NCI-H1436 treated with DMSO at 0.1 percent for 48 hours (cell line): Measurements from ENCODE around the gene ZDHHC14.

ENCODE experiments used
- DNase-seq: peaks from one replicate; lab custom pipeline; 2025; lab: John Stamatoyannopoulos, UW

The ZDHHC14 gene

DNA sequence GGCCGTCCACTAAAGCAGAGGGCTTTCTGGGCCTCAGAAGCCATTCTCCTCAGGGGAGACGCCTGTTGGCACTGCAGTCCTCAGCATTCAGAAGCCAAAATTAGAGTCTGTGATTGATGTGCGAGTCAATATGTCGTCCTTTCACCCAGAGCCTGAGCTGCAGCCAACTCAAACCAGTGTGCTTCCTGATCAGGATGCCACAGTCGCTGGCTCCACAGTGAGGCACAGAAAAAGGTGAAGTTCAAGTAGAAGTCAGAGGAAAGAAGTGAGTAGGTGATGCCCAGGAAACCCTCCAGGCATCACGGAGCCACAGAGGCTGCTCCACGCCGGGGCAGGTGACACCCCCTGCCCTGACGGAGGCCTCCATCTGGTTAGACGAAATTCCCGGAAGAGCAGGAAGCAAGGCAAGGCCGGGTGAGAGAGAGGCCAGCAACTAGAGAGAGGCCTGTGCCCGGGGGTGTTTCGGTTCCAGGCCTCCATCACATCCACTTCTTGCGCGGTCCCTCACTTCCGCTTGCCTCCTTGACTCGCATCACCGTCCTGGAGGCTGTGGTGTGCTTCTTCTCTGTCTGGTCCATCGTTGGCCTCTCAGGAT, 264.3 kb downstream of the ZDHHC14 start:
- no peak for DNase-seq

- DNase-seq, result no peak
Observed at GRCh38 chr6:157646012-157646411, 265.0 kb downstream of the ZDHHC14 start.

DNA sequence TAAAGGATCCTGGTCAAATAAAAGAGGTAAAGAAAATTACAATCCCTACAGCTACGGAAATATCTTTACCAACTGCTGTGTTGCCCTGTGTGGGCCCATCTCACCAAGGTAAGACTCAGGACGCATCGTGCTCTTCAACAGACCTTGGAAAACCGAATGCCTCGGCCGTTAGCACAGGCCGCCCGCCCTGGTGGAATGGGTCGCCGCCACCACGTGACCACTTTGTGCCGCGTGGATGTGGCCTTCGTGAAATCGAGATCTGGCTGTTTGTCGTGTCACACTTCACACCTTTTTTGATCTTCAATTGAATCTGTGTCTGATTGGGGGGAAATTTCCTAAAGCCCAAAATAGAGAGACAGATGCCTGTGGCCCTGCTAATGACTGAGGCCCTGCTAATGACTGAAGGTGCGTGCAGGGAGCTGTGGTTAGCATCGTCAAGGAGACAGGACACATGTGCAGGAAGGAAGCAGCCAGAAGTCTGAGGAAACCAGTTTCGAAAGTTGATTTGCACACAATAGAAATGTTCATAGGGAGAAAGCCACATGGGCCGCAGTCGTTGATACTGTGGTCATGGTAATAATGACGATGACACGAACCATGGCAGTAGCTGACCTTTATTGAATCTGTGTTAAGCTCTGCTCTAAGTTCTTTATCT, 266.4 kb downstream of the ZDHHC14 start:
- no peak for DNase-seq

- DNase-seq, result no peak
Observed at GRCh38 chr6:157648561-157648960, 267.6 kb downstream of the ZDHHC14 start.

GRCh38 chr6:157649311-157650260, 268.6 kb downstream of the ZDHHC14 start:
- no peak for DNase-seq

- no peak for DNase-seq
Observed at GRCh38 chr6:157650261-157650640, 269.3 kb downstream of the ZDHHC14 start.

- DNase-seq, result no peak
Observed at GRCh38 chr6:157650801-157651200, 269.8 kb downstream of the ZDHHC14 start.

DNA sequence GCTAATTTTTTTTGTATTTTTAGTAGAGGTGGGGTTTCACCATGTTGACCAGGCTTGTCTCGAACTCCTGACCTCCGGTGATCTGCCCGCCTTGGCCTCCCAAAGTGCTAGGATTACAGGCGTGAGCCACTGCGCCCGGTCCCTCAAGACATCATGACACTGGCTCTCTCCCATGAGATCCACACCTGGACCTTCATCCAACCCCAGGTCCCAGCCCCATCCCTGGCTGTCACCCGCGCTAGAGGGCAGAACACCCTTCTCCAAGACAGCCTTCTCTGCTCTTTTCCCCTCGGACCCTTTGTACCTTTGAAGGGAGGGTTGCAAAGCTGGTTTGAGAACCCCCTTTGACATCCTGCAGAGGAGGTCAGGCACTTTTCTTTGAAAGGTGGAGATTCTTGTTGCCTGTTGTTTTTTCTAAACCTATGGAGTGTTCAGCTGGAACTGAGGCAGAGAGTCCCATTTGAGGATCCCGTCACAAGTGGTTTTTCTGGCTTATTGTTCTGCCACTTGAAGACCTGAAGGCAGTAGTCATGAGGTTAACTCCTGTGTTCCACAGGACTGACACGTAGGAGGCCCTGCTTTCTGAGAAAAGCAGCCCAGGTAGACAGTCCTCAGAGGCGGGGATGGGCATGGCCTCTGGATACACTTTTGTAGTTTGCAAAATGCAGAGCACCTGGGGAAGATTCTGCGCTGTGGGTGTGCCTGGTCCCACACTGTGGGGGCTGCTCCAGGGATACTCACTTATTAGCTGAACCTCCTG, 270.9 kb downstream of the ZDHHC14 start:
- DNase-seq, result no peak

DNA sequence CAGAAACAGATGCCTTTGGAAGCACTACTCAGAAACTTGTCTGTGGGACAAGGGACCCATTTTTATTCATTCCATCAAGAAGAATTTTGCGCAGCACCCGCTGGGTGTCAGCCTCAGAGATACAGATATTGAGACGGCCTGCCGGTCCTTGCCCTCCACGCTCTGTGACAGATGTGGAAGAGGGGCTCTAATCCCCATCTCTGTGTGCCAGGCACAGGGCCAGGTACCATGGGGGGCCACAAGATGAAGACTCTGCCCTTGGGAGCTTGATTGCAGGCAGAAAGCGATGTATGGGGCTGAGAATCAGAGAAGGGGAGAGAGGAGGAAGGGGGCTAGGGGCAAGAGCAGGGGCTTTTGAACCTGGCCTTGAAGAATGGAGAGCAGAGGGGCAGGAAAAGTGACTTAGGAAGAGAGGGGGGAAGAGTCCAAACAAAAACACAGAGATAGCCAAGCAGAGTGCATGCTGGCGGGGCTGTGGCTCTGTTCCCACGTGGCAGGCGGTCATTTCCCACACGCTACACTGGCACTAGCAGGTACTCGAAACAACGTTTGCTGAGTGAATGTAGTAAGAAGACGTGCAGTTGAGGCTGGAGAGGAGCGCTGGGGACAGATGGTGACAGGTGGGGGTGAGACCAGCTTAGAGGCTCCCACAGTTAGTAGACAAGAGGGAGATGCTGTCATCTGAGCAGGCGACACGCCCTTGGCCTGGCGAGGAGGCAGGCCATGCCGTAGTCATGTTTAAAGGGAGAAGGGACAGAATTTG, 271.8 kb downstream of the ZDHHC14 start:
- no peak for DNase-seq

- no peak for DNase-seq
Observed at GRCh38 chr6:157653521-157653920, 272.5 kb downstream of the ZDHHC14 start.

DNA sequence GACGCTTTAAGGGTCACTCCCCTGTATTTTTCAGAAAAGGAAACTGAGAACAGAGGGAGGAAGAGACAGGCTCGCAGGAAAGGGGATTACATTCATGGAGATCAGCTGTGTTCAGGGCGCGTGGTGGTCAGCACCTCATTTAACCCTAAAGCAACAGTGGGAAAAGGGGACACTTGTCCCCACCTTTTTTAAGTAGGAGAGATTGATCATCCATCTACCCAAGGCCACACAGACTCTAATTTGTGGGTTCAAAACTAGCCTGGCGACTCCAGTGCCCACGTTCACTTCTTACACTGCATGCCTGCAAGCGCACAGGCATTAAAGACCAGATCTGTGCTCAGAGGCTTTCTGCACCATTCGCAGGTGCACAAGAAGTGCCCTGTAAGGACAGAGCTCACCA, 274.1 kb downstream of the ZDHHC14 start:
- DNase-seq, result no peak

DNA sequence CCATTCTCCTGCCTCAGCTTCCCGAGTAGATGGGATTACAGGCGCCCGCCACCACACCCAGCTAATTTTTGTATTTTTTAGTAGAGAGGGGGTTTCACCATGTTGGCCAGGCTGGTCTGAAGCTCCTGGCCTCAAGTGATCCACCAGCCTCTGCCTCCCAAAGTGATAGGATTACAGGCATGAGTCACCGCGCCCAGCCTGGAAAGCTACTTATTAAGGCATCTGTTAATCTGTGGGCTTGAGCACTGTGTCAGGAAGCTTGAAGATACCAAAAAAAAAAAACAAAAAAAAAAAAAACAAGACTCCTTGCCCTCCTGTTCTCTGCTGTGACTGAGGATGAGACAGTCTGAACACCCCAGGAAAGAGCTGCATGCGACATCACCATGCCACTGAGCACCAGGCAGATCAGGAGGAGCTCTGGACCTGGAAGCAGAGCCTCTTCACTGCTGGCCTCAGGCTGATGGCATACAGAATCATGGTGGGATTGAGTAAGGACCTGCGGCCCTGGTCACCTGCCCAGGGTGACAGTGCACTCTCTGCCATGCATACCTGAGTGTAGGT, 275.5 kb downstream of the ZDHHC14 start:
- DNase-seq, result no peak

DNA sequence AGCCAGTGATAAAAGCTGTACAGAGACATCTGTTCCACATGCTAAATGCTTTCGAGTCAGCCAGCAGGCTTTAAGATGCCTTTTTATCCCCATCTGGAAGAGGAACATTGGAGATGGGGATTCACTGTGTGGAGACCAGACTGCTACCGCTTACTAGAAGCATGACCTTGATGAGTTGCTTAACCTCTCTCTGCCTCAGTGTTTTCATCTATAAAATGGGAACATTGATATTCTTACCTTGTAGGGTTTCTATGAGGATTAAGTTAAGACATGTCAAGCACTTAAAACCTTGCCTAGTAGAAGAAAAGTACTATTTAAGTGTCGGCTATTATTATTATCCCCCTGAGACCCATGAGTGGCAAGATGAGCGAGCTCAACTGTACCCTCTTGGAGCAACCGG, 276.8 kb downstream of the ZDHHC14 start:
- DNase-seq, result no peak

- no peak for DNase-seq
Observed at GRCh38 chr6:157658301-157658700, 277.3 kb downstream of the ZDHHC14 start.

GRCh38 chr6:157659536-157660271, 278.7 kb downstream of the ZDHHC14 start:
- no peak for DNase-seq

- no peak for DNase-seq
Observed at GRCh38 chr6:157660414-157660813, 279.4 kb downstream of the ZDHHC14 start.

- no peak for DNase-seq
Observed at GRCh38 chr6:157661652-157662051, 280.7 kb downstream of the ZDHHC14 start.

GRCh38 chr6:157663261-157663660, 282.3 kb downstream of the ZDHHC14 start:
- DNase-seq, result no peak

GRCh38 chr6:157665180-157665579, 284.2 kb downstream of the ZDHHC14 start:
- DNase-seq, result no peak

DNA sequence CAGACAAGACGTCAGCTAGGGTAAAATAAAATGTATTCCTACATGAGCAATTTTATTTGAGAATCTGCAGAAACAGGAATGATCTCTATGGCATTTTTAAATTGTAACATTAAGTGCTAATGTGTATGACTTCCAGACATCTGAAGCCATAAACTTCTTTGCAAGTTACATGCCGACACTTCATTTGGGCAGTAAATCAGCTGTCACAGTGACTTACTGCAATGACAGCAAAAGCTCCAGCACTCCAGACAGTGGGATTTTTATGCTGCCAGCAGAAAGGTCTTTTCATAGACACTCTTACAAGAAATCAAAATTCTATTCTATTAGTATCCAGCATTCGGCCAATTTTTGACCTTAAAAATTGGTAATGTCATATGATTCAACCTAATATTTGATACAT, 285.7 kb downstream of the ZDHHC14 start:
- no peak for DNase-seq
